ENCODE results near the gene NOC4L.
"Not testable (repeated sequence)": the region's sequence is repeated elsewhere in the genome, so short reads cannot be mapped to it uniquely, and the experiment has no call there.

The NOC4L gene

GRCh38 chr12:132124766-132125425 lies 19.4 kb upstream of the NOC4L start:
- DNase-seq: no peak

GRCh38 chr12:132125736-132126135 lies 18.5 kb upstream of the NOC4L start:
- DNase-seq: no peak

- no peak for DNase-seq
Measured at GRCh38 chr12:132127041-132127440, 17.2 kb upstream of the NOC4L start.

GRCh38 chr12:132129007-132129406 lies 15.2 kb upstream of the NOC4L start:
- DNase-seq: no peak

- no peak for DNase-seq
Measured at GRCh38 chr12:132130690-132131089, 13.6 kb upstream of the NOC4L start.

GRCh38 chr12:132131229-132131628 lies 13.0 kb upstream of the NOC4L start:
- no peak for DNase-seq

- no peak for DNase-seq
Measured at GRCh38 chr12:132131952-132132351, 12.3 kb upstream of the NOC4L start.

GRCh38 chr12:132132609-132133430 lies 11.4 kb upstream of the NOC4L start:
- DNase-seq: no peak

GRCh38 chr12:132133952-132134652 lies 10.2 kb upstream of the NOC4L start:
- DNase-seq: no peak

GRCh38 chr12:132134653-132135183 lies 9.5 kb upstream of the NOC4L start:
- not testable (repeated sequence) for DNase-seq

GRCh38 chr12:132136226-132136625 lies 8.0 kb upstream of the NOC4L start:
- not testable (repeated sequence) for DNase-seq

GRCh38 chr12:132137483-132138125 lies 6.7 kb upstream of the NOC4L start:
- DNase-seq: no peak

GRCh38 chr12:132138941-132139871 lies 5.1 kb upstream of the NOC4L start:
- no peak for DNase-seq

- DNase-seq: no peak
Measured at GRCh38 chr12:132139912-132140311, 4.3 kb upstream of the NOC4L start.

- DNase-seq: no peak
Measured at GRCh38 chr12:132140501-132140900, 3.8 kb upstream of the NOC4L start.

- DNase-seq: no peak
Measured at GRCh38 chr12:132140918-132141841, 3.1 kb upstream of the NOC4L start.

- no peak for DNase-seq
Measured at GRCh38 chr12:132141976-132142678, 2.1 kb upstream of the NOC4L start.

- no peak for DNase-seq
Measured at GRCh38 chr12:132142679-132143335, 1.4 kb upstream of the NOC4L start.

- no peak for DNase-seq
Measured at GRCh38 chr12:132143336-132144071, 753 bp upstream of the NOC4L start.

All from CD4-positive, alpha-beta T cell treated with Interferon gamma for 1 hour (primary cell).